ELR (cell line): ENCODE results near the gene TENM4.

Source experiments
- DNase-seq: peaks from one replicate; pipeline ENCODE4 v3.0.0-alpha.2; 2015; ENCODE audit warnings: low read depth

Gene TENM4

DNA sequence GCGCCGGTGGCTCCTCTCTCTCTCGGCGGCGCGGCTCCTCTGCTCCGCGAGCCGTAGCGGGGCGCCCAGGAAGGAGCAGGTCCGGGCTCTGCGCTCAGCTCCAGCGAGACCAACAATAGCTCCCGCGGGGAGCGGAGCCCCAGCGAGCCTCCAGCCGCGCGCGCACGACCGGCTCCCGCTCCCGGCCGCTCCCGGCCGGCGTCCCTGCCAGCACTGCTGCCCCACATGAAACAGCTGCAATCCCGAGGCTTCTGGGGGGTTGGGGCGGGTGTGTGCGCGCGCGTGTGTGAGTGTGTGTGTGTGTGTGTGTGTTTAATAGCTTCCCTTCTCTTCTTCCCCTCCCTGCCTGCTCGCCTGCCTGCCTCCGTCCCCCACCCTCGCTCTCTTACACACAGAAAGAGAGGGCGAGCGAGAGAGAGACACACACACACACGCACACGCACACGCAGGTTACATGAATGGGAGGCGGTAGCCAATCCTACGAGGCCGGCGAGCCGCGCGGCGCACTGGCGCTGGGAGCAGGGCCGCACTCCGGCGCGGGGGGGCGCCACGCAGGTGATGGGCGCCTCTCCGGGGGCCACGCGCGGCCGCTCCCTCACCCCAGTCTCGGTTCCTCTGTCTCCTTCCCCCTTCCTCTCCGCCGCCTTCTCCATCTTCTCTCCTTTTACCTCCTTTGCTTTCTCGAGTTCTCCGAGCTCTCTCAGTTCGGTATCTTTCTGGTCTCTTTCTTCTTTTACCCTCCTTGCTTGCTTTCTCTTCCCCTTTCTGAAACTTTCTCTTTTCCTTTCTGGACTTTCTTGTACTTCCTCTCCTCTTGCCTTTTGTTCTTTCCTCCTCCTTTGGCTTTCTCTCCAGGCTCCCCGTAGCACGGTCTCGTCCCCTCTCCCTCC, at the start of gene TENM4:
Gene TENM4, minus strand, starts transcription at position 460 of the 890 bp plus-strand sequence. CDS start 371,086 bp downstream, outside the sequence.
- peak; percentile 61 for DNase-seq

DNA sequence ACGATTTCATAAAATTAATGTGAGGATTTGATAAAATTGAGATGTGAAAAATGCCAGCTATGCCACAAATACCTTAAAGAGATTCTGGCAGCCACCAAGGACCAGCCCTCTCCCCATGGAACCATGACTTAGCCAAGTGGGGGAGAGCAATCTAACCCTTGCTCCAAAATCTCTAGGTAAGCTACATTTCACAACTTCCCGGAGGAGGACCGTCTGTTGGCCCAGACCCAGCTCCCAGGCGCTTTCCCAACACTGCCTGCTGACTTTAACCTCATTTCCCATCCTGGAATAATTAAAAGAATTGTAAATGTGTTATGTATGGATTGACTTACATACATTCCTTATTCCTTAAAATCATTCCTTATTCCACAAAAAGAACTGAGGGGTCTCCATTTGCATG, 47.5 kb upstream of the TENM4 start:
- DNase-seq: no peak

DNA sequence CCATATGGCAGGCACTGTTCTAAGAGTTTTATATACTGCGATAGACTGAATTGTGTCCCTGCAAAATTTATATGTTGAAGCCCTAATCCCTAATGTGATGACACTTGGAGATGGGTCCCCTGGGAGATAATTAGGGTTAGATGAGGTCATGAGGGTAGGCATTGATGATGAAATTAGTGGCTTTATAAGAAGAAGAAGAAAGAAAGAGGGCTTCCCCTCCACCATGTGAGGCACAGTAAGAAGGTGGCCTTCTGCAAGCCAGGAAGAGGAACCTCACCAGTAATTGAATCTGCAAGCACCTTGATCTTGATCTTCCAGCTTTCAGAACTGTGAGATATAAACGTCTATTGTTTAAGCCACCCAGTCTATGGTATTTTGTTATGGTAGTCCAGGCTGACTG, 46.6 kb upstream of the TENM4 start:
- DNase-seq: no peak

DNA sequence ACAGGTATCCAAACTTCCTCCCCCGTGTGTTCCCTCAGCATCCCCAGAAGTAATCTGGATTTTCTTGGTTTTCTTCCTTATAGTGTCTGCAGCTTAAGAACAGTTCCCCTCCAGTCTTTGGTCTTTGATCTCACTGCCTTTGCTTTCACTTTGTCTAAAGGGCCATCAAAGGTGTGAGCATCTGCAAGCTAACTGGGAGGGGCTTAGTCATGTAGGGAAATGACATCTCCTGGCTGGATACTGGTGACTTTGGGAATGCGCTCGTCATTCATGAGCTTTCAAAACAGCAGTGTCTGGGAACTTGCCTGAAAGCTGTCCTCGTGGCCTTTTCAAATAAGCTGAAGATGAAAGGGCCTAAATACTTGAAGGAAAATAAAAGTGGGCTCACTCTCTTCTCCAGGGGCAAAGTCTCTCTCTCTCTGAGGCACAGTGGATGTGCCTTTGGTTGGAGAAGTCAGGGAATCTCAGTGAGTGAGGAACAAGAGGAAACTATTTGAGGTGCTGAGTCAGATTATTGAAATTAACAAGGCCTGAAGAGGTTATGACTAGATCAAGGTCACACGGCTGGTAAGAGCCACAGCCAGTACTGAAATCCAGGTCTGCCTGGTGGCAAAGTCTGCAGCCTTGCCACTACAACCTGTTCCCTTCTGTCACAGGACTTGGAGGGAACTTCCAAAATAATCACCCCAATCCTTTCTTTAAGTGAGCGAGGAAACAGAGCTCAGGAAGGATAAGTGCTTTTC, 45.6 kb upstream of the TENM4 start:
- DNase-seq: no peak

DNA sequence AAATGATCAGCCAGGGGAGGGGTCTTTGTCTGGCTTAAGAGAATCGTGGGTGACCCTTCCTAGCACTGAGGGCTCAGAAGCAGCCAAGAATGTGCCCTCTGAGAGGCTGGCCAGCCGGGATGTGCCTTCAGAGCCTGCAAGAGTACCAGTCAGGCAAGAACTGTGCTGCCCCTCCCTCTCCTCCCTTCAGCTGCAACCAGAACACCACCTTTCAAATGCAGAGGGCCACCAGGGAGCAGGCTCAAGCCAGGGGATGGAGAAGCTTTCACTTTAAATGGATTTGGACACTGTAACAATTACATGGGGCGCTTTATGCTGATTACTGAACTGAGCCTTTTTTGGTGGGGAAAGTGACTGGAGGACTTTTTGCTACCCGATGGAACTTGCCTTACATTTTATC, 44.9 kb upstream of the TENM4 start:
- DNase-seq: no peak

DNA sequence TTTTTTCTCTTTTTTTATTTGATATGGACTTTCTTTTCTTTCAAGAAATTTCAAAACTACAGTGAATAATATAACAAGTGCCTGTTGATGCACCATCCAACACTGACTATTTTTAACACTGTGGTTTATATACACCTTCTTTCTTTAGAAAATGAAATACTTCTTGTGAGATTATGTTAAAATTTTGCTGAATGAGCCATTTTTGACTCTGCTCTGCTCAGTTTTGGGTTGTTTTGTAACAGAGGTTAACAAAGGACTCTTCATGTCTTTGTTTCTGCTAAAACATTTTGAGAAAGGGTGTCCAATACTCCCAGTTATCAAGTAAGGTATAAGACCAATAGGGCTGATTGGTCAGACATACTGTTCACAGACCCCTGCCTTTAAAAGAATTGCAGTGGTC, 44.0 kb upstream of the TENM4 start:
- DNase-seq: no peak

DNA sequence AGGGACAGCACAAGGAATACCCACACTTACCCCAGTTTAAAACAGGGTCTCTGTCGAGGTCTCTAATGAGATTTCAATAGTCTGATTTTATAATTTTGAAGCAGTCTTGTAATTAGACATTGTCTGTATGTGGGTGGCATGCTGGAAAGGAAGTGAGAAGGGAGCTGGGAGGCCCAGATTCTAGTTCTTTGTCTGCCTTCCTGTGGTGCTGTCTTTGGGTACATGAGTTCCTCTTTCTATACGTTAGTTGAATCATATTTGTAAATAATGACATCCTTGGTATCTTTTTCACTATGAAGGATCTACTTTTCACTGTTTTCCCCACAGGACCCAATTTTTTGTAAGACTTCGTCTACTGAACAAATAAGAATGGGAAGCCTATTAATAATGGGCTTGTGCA, 42.0 kb upstream of the TENM4 start:
- no peak for DNase-seq

DNA sequence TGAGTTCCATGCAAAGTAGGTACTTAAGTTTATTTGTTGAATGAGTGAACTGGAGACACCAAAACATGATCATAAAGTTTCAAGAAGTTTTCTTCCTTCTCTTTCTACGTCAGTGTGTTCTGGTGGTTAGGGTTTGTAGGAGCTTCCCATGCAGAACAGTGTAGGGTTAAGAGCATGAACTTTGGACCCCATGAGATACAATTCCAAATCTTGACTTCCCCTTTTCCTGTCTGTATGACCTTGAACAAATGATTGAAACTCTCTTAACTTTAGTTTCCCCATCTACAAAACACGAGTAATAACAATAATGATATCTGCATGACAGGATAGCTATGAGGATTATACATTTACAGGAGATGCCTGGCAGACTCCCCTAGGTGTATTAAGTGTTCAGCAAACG, 41.0 kb upstream of the TENM4 start:
- DNase-seq: no peak

DNA sequence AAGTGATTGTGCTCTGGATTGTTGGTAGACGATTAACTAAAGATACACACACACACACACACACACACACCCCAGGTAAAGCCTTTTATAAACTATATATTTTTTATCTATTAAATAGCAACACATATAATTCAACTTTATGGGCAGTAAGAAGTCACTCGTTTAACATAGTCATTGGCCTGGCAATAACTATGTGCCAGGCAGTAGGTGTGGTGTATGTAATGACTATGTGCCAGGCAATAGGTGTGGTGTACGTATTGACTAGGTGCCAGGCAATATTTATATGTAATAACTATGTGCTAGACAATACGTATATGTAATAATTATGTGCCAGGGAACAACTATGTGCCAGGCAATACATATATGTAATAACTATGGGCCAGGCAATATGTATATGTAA, 40.0 kb upstream of the TENM4 start:
- no peak for DNase-seq

DNA sequence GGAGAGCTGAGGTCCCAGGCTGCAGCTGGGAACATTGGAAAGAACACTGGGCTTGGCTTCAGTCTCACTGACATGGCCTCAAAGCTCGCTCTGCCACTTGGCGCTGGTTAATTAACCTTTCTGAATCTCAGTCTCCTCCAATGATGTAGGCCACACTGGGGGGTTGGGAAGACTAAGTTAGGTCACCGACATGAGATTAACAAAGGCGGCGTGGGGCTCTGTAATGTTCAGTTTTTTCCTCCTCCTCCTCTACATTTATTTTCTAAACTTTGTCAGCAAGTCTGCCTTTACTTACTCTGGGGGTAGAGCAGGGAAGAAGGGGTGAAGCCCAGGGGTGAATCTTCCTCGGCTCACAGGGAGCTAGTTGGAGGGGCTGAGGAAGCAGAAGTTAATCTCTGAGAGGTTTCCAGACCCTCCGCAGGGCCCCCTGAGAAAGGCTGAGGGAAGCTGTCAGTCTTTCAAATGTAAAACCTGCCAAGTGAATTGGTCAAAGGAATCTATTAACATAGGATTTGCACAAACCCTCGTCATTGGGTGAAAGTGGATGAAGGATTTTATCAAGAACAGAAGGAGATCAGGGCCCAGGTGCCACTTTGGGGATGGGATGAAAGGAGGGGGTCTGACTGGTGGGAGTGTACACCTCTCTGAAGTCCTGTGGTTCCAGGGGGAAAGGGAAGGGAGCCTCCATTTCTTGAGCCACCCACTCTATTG, 32.1 kb upstream of the TENM4 start:
- DNase-seq: no peak

DNA sequence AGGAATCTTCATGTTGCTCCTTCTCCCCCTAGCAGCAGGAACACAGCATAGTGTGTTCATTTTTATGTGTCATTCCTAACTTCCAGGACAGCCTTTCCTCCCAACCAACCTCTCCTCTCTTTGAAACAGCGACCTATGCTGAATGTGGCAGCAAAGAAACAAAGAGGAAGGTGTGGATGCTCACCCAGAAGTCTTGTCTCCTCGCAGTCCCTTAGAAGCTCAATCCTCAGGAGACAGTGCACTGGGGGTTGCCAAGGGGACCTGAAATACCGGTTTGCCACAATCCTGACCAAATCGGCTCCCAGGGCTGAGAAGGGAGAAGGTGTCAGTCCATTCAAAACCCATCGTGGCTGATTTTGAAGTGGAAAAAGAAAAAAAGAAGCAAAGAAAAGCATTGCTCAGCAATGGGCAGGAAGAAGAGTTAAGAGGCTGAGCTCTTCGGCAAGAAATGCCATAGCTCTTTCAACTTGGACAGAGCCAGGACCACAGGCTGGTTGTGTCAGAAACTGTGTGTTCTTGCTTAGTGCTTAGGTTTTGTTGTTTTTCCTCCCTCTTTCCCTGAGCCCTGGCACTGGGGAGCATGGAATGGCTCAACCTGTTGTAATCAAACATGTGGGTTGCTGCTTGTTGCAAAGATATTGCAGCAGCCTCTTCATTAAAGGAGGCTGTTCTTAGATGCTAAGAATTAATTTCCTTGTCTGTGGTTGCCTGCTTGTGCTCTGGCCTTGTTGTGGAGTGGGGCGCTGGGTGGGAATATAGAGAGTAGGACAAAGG, 30.4 kb upstream of the TENM4 start:
- no peak for DNase-seq

DNA sequence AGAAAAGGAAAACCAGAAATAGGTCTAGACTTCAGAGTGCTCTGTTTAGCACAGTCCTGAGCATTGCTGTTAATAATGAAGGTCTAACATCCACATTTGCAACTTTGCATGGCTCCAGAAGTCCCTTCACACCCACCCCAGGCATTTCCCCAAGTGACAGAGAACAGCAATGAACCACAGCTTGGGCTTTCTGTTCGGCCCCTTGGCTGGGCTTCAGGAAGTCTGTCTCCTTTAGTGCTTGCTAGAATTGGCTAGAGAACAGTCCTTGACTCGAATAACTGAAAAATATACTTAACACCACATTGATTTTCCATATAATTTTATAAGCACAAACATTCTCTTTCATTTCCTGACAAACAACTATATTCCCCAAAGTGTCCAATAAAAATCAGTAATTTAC, 29.3 kb upstream of the TENM4 start:
- DNase-seq: no peak

DNA sequence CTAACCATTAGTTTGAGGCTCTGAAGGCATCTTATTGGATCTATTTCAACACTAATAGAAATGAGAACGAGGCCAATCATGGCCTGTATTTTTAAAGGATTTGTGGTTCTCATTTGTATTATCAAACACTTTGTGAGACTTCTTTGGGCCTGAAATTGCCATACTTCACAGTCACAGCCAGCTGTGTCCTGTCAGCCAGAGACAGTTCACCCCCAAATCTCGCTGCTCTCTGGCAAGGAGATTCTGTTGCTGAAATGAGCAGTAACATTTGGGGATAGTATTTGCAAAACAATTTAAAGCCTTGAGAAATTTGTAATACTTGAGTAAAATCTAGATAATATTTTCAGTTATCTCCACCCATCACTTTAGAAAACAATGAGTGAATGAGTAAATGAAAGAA, 26.9 kb upstream of the TENM4 start:
- DNase-seq: no peak

DNA sequence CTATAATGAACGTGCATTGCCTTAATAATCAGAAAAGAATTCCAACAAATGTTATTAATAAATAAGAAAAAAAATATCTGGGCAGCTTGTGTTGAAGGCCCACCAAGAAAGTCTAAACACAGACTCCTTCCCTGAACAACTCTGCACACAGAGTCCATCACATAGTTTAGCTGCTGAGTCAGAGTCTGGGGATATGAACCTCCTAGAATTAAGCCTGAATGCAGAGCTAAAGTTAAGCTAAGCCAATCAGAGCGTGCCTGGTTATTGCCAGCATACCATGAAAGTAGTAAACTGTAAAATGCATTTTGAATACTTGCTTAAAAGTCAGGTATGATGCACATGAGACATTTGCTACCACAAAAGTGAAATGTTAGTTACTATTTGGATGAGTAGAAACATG, 25.6 kb upstream of the TENM4 start:
- peak; percentile 48 for DNase-seq

DNA sequence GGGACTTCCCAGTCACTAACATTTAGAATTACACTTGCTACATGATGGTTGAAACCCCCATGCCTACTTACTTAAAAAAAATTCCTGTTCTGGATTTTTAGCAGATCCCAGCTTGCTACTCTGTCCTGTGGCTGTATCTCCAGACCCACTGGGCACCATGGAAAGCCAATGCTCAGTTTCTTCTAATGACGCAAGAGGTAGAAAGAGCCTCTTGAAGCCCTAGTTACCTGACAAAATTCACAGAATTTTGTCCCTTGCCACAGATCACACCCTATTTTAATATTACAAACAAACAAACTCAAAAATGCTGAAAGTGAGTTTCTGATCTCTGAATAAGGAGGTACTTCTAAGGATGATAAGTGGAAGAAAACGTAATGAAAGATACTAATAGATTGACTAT, 24.3 kb upstream of the TENM4 start:
- no peak for DNase-seq

DNA sequence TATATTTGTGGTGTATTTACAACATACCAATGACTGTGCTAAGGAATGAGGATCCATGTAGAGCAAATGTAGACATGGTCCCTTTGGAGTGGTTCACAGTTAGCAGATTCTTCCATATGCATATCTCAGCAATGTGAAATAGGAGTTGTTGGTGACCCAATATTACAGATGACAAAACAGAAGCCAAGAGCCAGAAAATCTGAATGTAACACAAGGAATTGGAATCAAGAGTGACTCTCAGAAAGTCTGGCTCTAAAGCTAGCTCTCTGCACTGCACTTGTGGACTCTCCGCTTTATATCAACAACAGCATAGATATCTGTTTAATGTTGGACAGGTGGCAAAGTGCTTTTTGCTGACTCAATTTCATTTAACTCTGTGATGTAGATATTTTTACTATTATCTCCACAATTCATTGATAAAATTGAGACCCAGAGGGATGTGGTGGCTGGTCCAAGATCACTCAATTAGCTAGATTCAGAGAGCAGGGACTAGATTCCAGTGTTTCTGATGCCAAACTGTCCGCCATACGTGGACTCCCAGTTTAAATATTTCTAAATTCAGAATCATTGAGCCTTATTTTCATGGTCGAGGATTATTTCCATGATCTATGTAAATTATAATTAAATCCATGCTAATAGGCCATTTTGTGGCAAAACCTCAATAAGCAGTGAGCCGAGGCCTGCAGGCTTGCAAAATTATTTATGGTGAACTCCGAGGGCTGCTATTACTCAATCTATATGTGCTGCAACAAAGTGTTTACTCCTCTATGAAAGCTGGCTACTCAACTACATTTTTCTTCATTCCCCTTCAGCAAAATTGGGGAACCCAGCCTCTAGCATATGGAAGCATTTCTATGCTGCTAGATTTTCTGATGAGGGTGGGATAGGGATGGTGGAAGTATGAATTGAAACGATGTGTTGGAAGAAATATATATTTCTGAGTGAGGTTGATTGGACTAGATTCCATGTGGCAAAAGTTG, 21.1 kb upstream of the TENM4 start:
- no peak for DNase-seq

DNA sequence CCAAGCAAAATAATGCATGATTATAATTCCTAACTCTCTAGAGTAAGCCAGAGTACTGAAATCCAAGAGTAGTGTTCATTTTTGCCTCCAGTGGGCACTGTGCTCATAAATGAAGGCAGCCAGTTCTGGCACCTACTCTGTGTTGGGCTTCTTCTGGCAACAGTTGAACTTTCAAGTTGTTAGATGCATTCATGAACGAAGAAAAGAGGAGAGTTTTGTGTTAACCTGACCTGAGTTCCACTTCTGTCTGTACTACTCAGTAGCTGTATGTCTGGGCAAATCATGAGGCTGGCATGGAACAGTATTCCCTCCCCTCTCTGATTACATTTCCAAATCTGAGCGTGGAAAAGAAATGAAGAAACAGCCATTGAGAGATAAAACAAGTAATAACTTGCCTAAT, 20.3 kb upstream of the TENM4 start:
- peak; percentile 43 for DNase-seq

DNA sequence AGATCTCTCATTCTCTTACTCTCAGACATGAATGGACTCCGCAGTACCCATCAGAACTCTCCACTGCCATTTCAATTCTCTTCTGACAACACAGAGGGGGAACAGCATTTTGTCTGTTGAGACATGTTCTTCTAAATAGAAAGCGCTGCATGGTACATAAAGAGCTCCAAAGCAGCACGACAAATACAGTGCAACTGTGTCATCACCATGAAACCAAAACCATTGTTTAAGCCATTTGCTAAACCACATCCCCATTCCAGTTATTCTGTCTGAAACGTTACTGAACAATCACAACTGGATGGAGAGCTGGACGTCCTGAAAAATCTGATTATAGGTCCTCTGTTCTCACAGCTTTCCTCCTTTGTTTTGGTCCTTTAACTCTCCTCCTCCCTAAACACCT, 17.9 kb upstream of the TENM4 start:
- DNase-seq: no peak

DNA sequence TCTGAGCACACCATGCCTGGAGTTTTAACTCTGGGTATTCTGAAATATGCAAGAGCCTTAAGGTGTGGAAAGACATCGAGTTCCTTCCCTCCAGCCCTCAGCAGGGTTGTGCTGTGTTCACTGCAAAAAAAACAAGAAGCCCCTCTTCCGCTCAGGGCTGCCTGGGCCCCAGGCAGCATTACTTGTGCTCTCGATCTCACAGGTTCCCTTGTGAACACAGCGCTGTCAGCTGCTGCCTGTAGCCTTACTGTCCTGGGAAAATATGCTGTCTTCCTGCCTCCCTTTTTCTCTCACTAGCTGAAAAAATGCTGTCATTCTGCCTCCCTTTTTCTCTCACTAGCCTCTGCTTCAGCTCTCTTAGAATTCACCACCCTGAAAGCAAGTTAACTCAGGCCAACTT, 15.7 kb upstream of the TENM4 start:
- DNase-seq: no peak

DNA sequence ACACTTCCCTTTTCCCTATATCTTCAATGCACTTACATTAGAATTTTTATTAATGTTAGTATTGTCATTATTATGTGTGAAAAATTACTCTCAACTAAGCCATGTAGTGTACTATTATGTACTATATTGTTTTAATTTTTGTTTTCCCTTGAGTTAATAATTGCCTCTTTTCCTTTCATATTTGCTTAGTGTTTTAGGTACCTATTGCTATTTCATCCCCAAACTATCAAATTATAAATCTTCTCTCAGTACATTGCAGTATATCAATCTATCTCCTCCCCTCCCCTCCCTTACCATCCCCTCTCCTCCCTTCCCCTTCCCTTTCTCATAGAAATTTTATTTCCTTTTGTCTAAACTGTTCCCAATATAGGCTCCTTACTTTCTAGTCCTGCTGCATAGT, 12.8 kb upstream of the TENM4 start:
- DNase-seq: no peak

DNA sequence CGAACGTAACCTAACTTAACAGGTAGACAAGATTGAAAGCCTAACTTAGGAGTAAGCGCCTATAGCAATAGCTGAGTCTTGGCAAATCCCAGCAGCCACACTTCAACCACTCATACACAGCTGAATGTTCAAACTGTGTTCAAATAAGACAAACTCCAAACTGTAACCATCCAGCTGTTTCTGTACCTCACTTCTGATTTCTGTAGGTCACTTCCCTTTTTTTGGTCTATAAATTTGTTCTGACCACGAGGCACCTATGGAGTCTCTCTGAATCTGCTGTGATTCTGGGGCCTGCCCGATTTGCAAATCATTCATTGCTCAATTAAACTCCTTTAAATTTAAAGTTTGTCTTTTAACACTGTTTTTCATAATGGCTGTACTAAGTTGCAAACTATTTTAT, 8.2 kb upstream of the TENM4 start:
- no peak for DNase-seq
